CD8-positive, alpha-beta memory T cell (primary cell): Measurements from ENCODE around the gene CRMP1. TPM values are rescaled to one million over a fixed set of nuclear protein-coding genes. Genes with fewer than 3 reads are reported as not detected.
"Not testable (repeated sequence)": the region's sequence is repeated elsewhere in the genome, so short reads cannot be mapped to it uniquely, and the experiment has no call there.

Experiments used
- CTCF ChIA-PET: fragments of 350-600 bp; sonication (Branson Sonifier 250); formaldehyde crosslinking; loops from one replicate; lab custom pipeline; 2021; ENCODE audit warnings: antibody characterized with exemption; lab: Charles Lee
- POLR2A ChIA-PET: fragments of 350-600 bp; sonication (Branson Sonifier 250); formaldehyde crosslinking; loops from one replicate; lab custom pipeline; 2021; ENCODE audit warnings: antibody characterized with exemption; lab: Charles Lee
- DNase-seq, 5 donors: peaks; one replicate each; pipeline versions ENCODE4 v3.0.0 to v3.0.0-alpha.2; 2020 to 2022; ENCODE audit warnings: mixed read lengths in 1 of 5
- H3K27ac ChIP-seq: one replicate; pipeline ENCODE4 v1.7.0; 2013; ENCODE audit warnings: low read depth, mild to moderate bottlenecking, low read length, moderate library complexity
- H3K27me3 ChIP-seq: 2 replicates; pipeline ENCODE4 v1.7.0; 2013; ENCODE audit warnings: low read length, mild to moderate bottlenecking; ENCODE audit not compliant: insufficient read depth, poor library complexity, severe bottlenecking
- H3K36me3 ChIP-seq: 2 replicates; pipeline ENCODE4 v1.7.0; 2013; ENCODE audit warnings: mild to moderate bottlenecking, low read length, moderate library complexity; ENCODE audit not compliant: insufficient read depth
- H3K4me1 ChIP-seq: 2 replicates; pipeline ENCODE4 v1.7.0; 2013; ENCODE audit warnings: mild to moderate bottlenecking, low read length, moderate library complexity; ENCODE audit not compliant: insufficient read depth
- H3K4me3 ChIP-seq: 2 replicates; pipeline ENCODE4 v1.7.0; 2013; ENCODE audit warnings: mild to moderate bottlenecking, low read length
- H3K9me3 ChIP-seq: 2 replicates; pipeline ENCODE4 v1.7.0; 2013; ENCODE audit warnings: mild to moderate bottlenecking, low read length
- H3K27ac Mint-ChIP-seq, 8 donors: one replicate each; pipeline ENCODE4 v1.8.0; 2020 to 2021; ENCODE audit warnings: mixed read lengths in 8 of 8, mild to moderate bottlenecking in 6 of 8, inconsistent platforms in 3 of 8, moderate library complexity in 3 of 8
- H3K27me3 Mint-ChIP-seq, 2 donors: one replicate each; pipeline ENCODE4 v1.8.0; 2020 to 2021; ENCODE audit warnings: mixed read lengths in 2 of 2, mild to moderate bottlenecking in 1 of 2, moderate library complexity in 1 of 2
- H3K36me3 Mint-ChIP-seq, 3 donors: one replicate each; pipeline ENCODE4 v1.8.0; 2020 to 2021; ENCODE audit warnings: mixed read lengths in 3 of 3, inconsistent platforms in 1 of 3, mild to moderate bottlenecking in 1 of 3
- H3K4me1 Mint-ChIP-seq, 3 donors: one replicate each; pipeline ENCODE4 v1.8.0; 2020 to 2021; ENCODE audit warnings: mixed read lengths in 3 of 3, inconsistent platforms in 1 of 3, mild to moderate bottlenecking in 1 of 3
- H3K4me3 Mint-ChIP-seq, 7 donors: one replicate each; pipeline ENCODE4 v1.8.0; 2020 to 2021; ENCODE audit warnings: mixed read lengths in 7 of 7, mild to moderate bottlenecking in 6 of 7, moderate library complexity in 4 of 7, inconsistent platforms in 2 of 7
- H3K9me3 Mint-ChIP-seq, 5 donors: one replicate each; pipeline ENCODE4 v1.8.0; 2020 to 2022; ENCODE audit warnings: mixed read lengths in 5 of 5, mild to moderate bottlenecking in 3 of 5, moderate library complexity in 2 of 5, inconsistent platforms in 1 of 5
- polyA plus RNA-seq: library from polyadenylated mRNA; unstranded; fragments of 300-500 nt; fragmentation: Illumina TruSeq; gene quantifications from one replicate; pipeline ENCODE4 v1.2.3, GENCODE V29; 2021
- total RNA-seq, 2 experiments: library from RNA; stranded (reverse); gene quantifications; one replicate each; pipeline ENCODE4 v1.2.3, GENCODE V29; 2021

The CRMP1 gene
- total and polyA plus RNA-seq, 3 experiments from 2014 or later: 0.10 TPM; not detected in 2

DNA sequence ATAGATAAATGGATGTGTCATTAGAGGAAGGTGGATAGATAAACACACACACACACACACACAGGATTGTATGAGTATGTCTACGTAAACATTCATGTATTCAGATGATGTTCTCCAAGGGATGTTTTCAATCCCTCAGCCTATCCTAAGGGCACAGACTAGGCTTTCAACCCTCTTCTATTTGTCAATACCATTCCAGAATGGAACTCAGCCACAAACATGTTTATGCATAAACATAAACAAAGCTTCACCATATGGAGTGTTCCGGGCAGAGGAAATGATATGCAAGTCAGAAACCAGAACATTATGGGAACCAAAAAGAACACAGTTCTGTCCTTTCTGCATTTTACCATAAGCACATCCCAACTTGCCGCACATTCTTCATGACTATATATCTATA is 25.0 kb downstream of the CRMP1 start:
- Histone ChIP-seq H3K36me3 (no peaks in the 10 kb centered on the region), H3K4me1 (no peaks in the 10 kb centered on the region), H3K4me3 (no peak overlapping the region), H3K27ac (no peak overlapping the region), H3K9me3 (no peaks in the 10 kb centered on the region), H3K27me3 (peaks cover 4% of the 10 kb centered on the region)
- no peak for DNase-seq
- POLR2A ChIA-PET: no interaction called here
- Mint-ChIP-seq H3K27ac (no peak overlapping the region), H3K36me3 (no peaks in the 10 kb centered on the region), H3K9me3 (peaks cover 0 to 4% (median 0%) of the 10 kb centered on the region in 5 donors), H3K27me3 (peaks cover 13 to 16% of the 10 kb centered on the region in 2 donors), H3K4me3 (no peak overlapping the region), H3K4me1 (peaks cover 15 to 27% (median 22%) of the 10 kb centered on the region in 3 donors)
- CTCF ChIA-PET: no interaction called here

DNA sequence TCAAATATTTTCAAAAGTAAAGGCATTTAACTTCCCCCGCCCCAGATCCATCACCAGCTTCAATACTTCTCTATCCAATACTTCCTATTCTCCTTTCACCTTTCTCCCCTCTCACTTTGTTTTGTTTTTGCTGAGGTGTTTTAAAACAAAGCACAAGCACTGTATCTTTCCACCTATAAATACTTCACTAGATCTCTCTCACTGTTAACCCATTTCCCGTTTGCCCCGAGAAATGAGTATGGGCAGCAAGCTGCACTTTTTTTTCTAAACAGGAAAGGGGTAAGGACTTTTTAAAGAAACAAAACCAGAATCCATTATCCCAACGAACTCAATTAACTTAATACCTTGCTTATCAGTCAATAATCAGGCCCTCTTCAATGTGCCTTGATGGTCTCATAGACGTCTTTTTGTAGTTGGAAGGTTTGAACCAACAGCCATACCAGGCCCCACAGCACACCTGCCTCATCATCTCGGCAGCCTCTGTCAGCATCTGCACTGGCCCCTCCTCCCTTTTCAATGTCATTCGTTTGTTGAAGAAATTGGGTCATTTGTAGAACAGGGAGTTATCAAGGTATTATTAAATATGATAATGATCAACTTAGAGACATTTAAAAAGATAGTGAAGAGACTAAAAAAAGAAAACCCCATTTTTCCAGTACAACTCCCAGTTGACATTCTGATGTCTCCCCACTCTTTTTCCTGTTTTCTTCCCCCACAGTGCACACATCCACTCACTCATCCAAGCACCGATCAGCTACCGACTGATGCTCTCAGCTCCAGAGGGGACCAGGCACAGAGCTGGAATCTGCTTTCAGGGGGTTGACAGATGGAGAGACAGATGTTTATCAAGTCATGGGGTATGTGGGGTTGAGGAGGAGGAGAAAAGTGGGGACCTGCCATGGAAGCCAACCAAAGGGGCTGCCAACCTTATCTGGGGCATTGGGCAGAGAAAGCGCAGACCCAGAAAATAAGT is 25.8 kb downstream of the CRMP1 start:
- Mint-ChIP-seq H3K27ac (no peak overlapping the region), H3K9me3 (peaks cover 0 to 4% (median 0%) of the 10 kb centered on the region in 5 donors), H3K36me3 (no peaks in the 10 kb centered on the region), H3K4me3 (peak overlapping the region in 2 of 7 donors; percentile 45 to 59), H3K27me3 (peaks cover 13 to 16% of the 10 kb centered on the region in 2 donors), H3K4me1 (peaks cover 15 to 27% (median 22%) of the 10 kb centered on the region in 3 donors)
- Histone ChIP-seq H3K4me1 (no peaks in the 10 kb centered on the region), H3K9me3 (no peaks in the 10 kb centered on the region), H3K27ac (no peak overlapping the region), H3K27me3 (peaks cover 4% of the 10 kb centered on the region), H3K4me3 (no peak overlapping the region), H3K36me3 (no peaks in the 10 kb centered on the region)
- POLR2A ChIA-PET: no interaction called here
- no peak for DNase-seq
- CTCF ChIA-PET: no interaction called here

DNA sequence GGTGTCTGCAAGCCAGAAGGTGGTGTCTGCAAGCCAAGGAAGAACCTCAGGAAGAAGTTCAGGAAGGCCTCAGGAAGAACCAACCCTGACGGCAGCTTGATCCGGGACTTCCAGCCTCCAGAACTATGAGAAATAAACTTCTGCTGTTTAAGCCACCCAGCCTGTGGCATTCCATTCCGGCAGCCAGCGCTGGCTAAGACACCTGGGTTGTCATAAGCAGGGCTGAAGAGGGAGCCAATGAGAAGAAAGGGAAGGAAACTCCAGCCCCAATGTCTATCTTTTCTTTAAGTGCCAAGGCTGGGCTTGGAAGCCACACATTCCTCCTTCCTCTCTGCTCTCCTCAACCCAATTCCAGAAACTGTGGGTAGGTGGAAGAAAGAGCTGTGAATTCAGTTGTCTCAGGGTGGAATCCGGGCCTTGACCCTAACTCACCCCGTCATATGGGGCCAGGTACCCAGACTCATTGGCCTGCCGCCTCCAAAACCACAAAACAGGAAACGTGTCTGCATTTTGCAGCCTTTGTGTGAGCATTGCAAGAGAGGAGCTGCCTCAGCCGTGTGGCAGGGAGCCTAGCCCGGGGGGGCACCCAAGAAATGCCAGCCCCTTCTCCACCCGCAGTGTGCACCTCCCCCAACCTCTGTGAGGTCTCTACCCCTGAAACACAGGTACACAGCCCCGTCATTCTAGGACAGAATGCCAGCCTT is 26.8 kb downstream of the CRMP1 start:
- Histone ChIP-seq H3K4me1 (no peaks in the 10 kb centered on the region), H3K9me3 (no peaks in the 10 kb centered on the region), H3K4me3 (no peak overlapping the region), H3K27me3 (peaks cover 4% of the 10 kb centered on the region), H3K27ac (no peak overlapping the region), H3K36me3 (no peaks in the 10 kb centered on the region)
- CTCF ChIA-PET: no interaction called here
- H3K36me3 Mint-ChIP-seq: no peaks in the 10 kb centered on the region
- DNase-seq: no peak
- H3K4me3 Mint-ChIP-seq: peak overlapping the region in 2 of 7 donors; percentile 11 to 38
- POLR2A ChIA-PET: no interaction called here
- H3K4me1 Mint-ChIP-seq: peaks cover 15 to 27% (median 22%) of the 10 kb centered on the region in 3 donors
- H3K27ac Mint-ChIP-seq: no peak overlapping the region
- no peaks in the 10 kb centered on the region for H3K9me3 Mint-ChIP-seq
- peaks cover 13 to 14% of the 10 kb centered on the region in 2 donors for H3K27me3 Mint-ChIP-seq

DNA sequence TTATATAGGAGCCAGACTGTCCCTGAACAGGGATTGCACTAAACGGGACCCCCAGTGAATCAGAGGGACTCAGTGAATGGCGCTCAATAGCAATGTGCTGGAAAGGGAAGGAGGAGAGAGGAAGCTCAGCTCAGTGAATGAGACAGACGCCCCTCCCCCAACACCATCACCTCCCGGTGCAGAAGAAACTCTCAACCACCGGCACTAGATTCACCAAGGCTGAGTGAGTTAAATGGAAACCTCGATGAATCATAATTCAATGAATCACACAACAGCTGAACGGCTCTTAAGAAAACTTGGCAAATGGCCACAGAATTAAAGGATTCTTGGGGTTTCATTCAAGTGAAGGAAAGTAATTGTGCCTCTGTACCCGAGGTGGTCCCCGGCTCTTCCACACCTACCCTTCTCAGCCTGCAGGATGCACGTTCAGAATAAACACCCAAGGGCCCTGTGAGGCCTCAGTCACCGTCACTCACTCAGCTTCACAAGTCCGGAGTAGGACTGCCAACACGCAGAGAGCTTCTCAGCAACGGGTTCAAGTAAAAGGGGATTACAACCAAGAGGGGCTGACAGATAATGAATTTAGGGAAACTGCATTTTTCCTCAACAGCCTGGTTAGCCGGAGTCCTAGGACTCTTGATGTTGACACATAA is 29.3 kb downstream of the CRMP1 start:
- H3K4me3 Mint-ChIP-seq: no peak overlapping the region
- H3K36me3 ChIP-seq: no peaks in the 10 kb centered on the region
- no peak overlapping the region for H3K27ac Mint-ChIP-seq
- H3K27ac ChIP-seq: no peak overlapping the region
- H3K4me1 ChIP-seq: no peaks in the 10 kb centered on the region
- DNase-seq: no peak
- H3K27me3 ChIP-seq: peaks cover 4% of the 10 kb centered on the region
- no peak overlapping the region for H3K4me3 ChIP-seq
- peaks cover 4 to 11% of the 10 kb centered on the region in 2 donors for H3K27me3 Mint-ChIP-seq
- no peaks in the 10 kb centered on the region for H3K9me3 Mint-ChIP-seq
- peaks cover 15 to 24% (median 17%) of the 10 kb centered on the region in 3 donors for H3K4me1 Mint-ChIP-seq
- H3K36me3 Mint-ChIP-seq: no peaks in the 10 kb centered on the region
- H3K9me3 ChIP-seq: no peaks in the 10 kb centered on the region
- POLR2A ChIA-PET: no interaction called here
- CTCF ChIA-PET: no interaction called here

DNA sequence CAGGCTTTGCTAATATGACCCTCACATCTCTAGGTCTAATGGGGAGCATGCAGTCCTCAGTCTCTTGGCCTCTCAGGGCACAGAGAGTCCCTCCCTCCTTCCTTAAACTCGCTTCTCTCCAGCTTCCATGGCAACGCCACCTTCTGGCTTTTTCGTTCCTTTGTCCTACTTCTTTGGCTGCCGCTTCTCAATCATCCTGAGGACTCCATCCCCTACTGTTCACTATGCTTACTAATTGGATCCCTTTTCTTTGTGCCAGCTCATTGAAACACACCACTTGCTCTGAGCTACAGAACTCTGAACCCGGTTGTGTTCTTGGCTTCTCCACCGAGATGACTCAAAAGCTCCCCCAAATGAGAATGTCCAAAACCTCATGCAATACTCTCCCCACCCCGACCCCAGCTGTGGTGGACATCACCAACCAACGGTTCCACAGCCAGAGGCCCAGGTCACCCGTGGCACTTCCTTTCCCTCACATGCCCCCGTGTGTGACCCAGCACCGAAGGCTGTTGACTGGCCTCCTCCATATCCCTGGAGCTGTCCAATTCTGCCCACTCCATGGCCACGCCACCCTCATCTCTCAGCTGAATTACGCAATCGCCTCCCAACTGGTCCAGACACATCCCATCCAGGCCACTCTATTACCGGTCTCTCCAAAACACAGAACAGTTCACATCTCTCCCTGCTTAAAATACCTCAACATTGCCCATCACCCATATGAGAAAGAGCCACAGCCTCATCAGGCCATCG is 34.7 kb downstream of the CRMP1 start:
- Histone ChIP-seq H3K36me3 (no peaks in the 10 kb centered on the region), H3K4me1 (no peaks in the 10 kb centered on the region), H3K27ac (no peak overlapping the region), H3K9me3 (no peaks in the 10 kb centered on the region), H3K4me3 (no peak overlapping the region), H3K27me3 (no peaks in the 10 kb centered on the region)
- H3K4me1 Mint-ChIP-seq: no peaks in the 10 kb centered on the region
- H3K9me3 Mint-ChIP-seq: no peaks in the 10 kb centered on the region
- H3K27me3 Mint-ChIP-seq: no peaks in the 10 kb centered on the region
- CTCF ChIA-PET: no interaction called here
- POLR2A ChIA-PET: no interaction called here
- no peaks in the 10 kb centered on the region for H3K36me3 Mint-ChIP-seq
- H3K4me3 Mint-ChIP-seq: no peak overlapping the region
- H3K27ac Mint-ChIP-seq: no peak overlapping the region
- no peak for DNase-seq

DNA sequence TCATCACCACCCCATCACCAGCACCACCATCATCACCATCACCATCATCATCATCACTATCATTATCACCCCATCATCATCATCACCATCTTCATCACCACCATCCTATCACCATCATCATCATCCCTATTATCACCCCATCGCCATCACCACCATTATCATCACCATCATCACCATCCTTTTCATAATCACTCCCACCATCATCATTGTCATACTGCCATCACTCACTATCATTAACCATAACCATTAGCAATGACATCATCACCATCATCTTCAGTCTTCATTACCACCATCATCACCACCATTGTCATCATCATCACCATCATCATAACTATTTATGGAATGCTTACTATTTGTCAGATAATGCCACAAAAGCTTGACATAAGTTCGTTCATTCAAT is 35.7 kb downstream of the CRMP1 start:
- no peaks in the 10 kb centered on the region for H3K9me3 ChIP-seq
- Mint-ChIP-seq H3K9me3 (no peaks in the 10 kb centered on the region), H3K36me3 (no peaks in the 10 kb centered on the region), H3K27ac (no peak overlapping the region), H3K27me3 (no peaks in the 10 kb centered on the region), H3K4me3 (no peak overlapping the region), H3K4me1 (no peaks in the 10 kb centered on the region)
- POLR2A ChIA-PET: no interaction called here
- no peak overlapping the region for H3K27ac ChIP-seq
- DNase-seq: no peak
- no peak overlapping the region for H3K4me3 ChIP-seq
- CTCF ChIA-PET: no interaction called here
- H3K36me3 ChIP-seq: no peaks in the 10 kb centered on the region
- H3K27me3 ChIP-seq: no peaks in the 10 kb centered on the region
- no peaks in the 10 kb centered on the region for H3K4me1 ChIP-seq

DNA sequence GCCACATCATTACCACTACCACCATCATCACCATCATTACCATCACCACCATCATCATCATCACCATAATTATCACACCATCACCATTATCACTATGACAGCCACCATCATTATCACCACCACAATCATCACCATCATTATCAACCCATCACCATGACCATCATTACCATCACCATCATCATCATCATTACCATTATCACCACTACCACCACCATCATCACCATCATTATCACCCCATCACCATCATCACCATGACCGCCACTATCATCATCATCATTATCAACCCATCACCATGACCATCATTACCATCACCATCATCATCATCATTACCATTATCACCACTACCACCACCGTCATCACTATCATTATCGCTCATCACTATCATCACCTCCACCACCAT is 36.5 kb downstream of the CRMP1 start:
- POLR2A ChIA-PET, H3K36me3 ChIP-seq, H3K27me3 ChIP-seq, H3K27me3 Mint-ChIP-seq, DNase-seq, H3K27ac Mint-ChIP-seq, H3K9me3 ChIP-seq, H3K36me3 Mint-ChIP-seq, H3K4me3 ChIP-seq, H3K27ac ChIP-seq, H3K9me3 Mint-ChIP-seq, CTCF ChIA-PET, H3K4me1 Mint-ChIP-seq, H3K4me3 Mint-ChIP-seq, H3K4me1 ChIP-seq: not testable (repeated sequence)
